GM10266 (cell line): ENCODE results near the gene CAPN14.

Experiments used
- DNase-seq: peaks from one replicate; pipeline ENCODE4 v3.0.0; 2012; ENCODE audit errors: extremely low spot score
- TF ChIP-seq, protein P1 (sequence below): IDR thresholded peaks from 2 replicates; pipeline ENCODE4 v1.5.1; 2012; ENCODE audit warnings: mild to moderate bottlenecking, low read depth; ENCODE audit not compliant: control insufficient read depth, insufficient read depth; ENCODE audit errors: missing control alignments

CAPN14 gene

DNA sequence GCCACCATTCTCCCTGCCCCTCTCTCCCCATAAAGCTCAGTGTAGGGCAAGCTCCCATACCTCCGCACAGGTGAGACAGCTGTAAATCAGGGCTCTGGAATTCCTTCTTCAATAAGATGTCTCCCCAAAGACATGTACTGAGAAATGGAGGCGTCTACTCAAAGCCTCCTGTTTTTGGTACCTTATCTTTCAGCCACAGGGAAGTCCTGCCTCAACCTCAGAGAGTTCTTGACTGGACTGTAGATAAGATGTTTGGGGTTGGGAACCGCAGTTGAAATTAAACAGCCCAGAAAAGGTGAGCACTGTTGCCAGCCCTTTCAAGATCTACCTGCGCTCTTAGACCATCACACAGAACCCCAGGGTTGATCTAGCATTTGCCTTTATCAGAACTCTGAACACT is 77.6 kb downstream of the CAPN14 start:
- TF ChIP-seq, protein P1, sequence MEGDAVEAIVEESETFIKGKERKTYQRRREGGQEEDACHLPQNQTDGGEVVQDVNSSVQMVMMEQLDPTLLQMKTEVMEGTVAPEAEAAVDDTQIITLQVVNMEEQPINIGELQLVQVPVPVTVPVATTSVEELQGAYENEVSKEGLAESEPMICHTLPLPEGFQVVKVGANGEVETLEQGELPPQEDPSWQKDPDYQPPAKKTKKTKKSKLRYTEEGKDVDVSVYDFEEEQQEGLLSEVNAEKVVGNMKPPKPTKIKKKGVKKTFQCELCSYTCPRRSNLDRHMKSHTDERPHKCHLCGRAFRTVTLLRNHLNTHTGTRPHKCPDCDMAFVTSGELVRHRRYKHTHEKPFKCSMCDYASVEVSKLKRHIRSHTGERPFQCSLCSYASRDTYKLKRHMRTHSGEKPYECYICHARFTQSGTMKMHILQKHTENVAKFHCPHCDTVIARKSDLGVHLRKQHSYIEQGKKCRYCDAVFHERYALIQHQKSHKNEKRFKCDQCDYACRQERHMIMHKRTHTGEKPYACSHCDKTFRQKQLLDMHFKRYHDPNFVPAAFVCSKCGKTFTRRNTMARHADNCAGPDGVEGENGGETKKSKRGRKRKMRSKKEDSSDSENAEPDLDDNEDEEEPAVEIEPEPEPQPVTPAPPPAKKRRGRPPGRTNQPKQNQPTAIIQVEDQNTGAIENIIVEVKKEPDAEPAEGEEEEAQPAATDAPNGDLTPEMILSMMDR, result no peak
- DNase-seq, result no peak

DNA sequence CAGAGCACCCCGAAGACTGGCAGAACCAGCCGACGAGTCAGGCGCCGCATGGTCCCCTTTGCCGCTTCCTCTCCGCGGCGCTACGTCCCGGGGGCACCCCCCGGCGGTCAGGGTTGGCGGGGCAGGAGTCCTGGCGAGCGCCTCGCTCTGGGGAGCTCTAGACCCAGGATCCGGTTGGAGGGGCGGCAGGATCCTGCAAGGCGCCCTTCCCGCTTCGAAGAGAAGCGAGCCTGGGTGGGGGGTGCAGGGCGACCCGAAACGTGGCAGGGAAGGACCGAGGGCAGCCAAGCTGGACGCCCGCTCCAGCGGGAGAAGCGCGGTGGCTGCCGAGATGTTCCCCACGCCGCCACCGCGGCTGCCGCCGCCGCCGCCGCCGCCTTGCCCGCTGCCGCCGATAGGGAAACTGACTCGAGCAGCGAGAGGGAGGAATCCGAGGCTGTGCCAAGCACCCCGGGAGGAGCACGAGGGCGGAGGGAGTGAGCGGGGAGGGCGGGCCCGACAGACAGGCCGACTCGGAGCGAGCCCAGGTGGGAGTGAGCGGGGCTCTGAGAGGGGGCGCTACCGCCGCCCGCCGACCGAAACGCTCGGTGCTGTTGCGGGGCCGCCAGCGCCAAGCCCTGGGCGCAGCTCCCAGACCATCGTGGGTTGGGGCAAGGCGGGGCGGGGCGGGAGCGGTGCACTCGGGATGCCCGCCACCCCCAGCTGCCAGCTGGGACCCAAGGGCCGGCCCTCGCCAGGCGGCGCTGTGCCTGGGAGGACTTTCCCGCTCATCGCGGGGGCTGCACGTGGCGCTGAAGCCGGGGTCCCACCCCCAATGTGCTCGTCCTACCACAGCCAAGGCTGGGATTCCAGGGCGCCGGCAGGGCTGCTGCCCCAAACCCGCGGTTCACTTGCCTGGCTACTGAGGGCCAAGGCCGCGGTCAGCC is 79.0 kb downstream of the CAPN14 start, which contains the start of gene GALNT14:
Gene GALNT14 (minus strand): TSS at position 404 of the 926 bp plus-strand sequence. CDS start 354 bp downstream, at position 50.
- TF ChIP-seq, protein P1, result peak; percentile 25
- DNase-seq, result peak; percentile 65

DNA sequence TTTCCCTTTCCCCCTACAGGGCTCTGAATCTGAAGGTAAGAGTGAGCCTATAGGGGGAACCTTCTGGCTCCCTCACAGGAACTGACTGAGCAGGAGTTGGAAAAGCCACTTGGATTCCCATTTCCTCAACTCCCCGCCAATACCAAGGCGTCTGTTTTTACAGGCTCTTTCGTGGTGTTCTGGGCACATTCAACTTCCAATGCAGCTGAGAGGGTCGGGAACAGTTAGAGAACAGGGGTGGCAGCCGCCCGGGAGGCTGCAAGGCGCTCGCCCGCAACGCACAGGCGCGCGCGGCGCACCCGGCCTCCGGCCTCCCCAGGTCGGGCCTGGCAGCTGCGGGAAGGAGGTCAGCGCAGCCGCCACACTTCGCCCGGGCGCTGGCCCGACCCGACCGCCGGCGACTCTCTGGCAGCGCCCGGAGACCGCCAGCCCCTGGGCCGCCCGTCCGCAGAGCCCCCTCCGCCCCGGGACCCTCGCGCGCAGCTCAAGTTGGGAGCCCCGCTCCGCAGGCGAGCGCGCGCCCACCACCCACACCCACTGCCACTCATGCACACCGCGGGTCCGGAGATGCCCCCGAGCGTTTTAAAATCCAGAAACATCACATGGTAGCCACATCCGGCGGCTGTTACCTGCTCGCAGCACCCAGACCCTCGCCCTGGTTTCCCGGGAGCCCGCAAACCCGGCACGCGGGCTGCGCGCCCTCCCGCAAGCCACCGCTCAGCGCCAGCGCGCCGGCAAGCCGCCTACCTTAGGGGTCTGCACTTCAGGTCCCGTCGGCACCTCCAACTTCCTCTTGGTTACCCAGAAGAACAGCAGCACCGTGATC is 79.9 kb downstream of the CAPN14 start:
- TF ChIP-seq, protein P1, result no peak
- no peak for DNase-seq

DNA sequence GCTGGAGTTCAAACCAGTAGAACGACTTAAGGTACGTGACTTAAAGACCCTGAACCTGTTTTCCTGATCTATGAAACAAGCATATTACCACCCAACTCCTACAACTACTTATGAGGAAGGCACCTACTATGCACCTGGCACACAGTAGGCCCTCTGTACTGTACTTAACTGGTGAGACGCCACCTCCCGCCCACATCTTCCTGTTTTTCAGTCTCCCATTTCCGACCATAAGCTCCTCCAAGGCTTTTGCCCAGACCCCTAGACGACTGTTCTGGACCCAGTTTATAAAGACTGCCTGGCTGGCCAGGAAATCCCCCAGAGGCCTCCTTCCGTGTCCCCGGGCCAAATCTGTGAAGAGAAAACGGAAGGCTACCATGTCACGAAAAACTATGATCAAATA is 80.6 kb downstream of the CAPN14 start:
- DNase-seq, result no peak
- TF ChIP-seq, protein P1, result no peak

DNA sequence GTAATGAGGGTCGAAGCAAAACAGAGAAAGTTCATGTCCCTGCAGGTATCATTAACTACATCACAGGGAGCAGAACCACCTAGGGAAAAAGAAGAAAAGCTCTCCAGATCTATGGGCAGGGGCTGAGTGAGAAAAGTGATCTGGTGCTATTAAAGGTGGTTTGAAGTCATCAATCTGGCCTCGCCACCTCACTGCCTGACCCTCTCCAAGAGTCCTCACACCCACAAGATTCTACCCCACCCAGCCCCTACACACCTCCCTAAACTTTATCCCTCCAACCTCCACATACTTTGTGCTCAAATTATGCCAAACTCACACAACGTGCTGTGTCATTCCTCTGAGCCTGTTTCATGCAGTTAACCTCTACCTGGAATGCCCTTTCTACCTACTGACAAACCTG is 81.3 kb downstream of the CAPN14 start:
- TF ChIP-seq, protein P1, result no peak
- DNase-seq, result no peak

DNA sequence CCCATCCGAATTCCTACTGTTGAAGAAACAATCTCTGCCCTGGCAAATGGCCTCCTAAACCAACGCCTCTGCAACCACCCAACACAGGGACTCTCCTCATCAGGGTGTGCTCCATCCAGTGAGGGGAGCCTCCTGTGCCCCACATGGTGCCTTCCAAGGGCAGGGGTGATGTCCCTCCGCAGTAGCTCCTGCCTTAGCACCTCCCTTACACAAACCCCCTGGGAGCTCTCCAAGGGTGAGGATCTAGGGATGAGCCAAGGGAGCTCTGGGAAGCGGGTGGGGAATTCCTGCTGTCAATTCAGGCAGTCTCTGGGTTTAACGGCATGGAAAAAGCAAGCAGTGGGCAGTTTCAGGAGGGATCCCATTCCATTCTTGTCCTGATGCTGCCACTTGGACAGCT is 82.8 kb downstream of the CAPN14 start:
- no peak for DNase-seq
- TF ChIP-seq, protein P1, result no peak

DNA sequence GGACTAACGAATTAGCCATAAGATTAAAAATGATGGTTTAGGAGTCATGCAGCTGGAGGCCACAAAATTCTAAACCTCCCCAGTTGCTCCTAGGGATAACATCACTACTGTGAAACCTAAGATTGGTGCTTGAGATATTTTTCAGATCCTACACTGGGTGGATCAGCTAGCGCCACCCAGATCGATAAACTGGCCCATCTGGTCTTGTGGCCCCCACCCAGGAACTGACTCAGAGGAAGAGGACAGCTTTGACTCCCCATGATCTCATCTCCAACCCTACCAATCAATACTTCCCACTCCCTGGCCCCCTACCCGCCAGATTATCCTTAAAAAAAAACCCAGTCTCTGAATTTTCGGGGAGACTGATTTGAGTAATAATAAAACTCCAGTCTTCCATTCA is 84.5 kb downstream of the CAPN14 start:
- TF ChIP-seq, protein P1, result no peak
- no peak for DNase-seq
